NT2/D1 (cell line): Measurements from ENCODE around the gene TEX19.

Source experiments
- SUZ12 ChIP-seq: IDR thresholded peaks from 2 replicates; pipeline ENCODE4 v1.6.1; 2011; ENCODE audit not compliant: insufficient read length, insufficient read depth; ENCODE audit errors: extremely low read depth
- YY1 ChIP-seq: IDR thresholded peaks from 2 replicates; pipeline ENCODE4 v1.6.1; 2011; ENCODE audit not compliant: insufficient read length, insufficient read depth
- ZNF274 ChIP-seq: IDR thresholded peaks from 2 replicates; pipeline ENCODE4 v1.6.1; 2011; ENCODE audit warnings: mild to moderate bottlenecking, low read depth, low read length

DNA sequence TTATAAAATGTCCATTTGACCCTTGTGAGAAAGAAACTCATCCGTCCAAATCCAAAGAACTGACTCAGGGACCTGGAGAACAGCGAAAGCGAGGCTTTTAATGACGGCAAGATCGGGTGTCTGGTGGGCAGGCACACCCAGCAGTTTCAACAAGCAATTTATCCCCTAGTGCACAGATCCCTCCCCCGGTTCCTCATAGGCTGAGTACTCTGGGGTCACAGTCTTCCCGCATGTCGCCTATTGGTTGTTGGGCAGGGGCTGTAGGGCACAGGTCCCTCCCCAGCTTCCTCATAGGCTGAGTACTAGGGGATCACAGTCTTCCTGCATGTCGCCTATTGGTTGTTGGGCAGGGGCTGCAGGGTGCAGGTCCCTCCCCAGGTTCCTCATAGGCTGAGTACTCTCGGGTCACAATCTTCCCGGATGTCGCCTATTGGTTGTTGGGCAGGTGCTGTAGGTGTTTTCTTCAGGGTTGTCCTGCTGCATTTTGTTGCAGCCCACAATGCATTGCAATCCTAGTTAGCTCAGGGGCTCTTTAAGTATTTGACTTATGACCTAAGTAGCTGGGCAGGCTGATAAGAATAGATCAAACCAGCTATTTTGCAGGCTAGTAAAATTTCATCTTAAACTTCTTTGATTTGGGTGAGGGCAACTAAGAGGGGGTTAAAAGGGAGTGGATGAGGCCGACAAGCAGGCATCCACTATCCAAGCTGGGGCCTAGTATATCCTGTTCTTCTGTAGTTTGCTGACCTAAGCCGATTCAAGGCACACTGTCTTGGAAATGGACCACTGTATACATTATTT is 8.9 kb downstream of the TEX19 start:
- TF ChIP-seq ZNF274 (no peak), YY1 (no peak), SUZ12 (no peak)
